K562 (cell line): Measurements from ENCODE around the gene BCAN. TPM values are rescaled to one million over a fixed set of nuclear protein-coding genes. Genes with fewer than 3 reads are reported as not detected.

Experiments used
- CHD4 ChIP-seq: fragments of 200-600 bp; sonication (generic); IDR thresholded peaks from 3 replicates; pipeline ENCODE4 v1.6.1; 2012; ENCODE audit warnings: low read depth, mild to moderate bottlenecking, mixed read lengths, low read length, inconsistent platforms; ENCODE audit not compliant: insufficient read depth, insufficient replicate concordance, poor library complexity, severe bottlenecking
- DPF2 ChIP-seq: fragments of 450-650 bp; IDR thresholded peaks from 2 replicates; pipeline ENCODE4 v1.6.1; 2016
- FOXJ3 ChIP-seq: sonication (generic); formaldehyde crosslinking; IDR thresholded peaks from 2 replicates; pipeline ENCODE4 v1.4.0; 2020; ENCODE audit warnings: mild to moderate bottlenecking, missing genetic modification reagents
- HMBOX1 ChIP-seq: sonication (generic); IDR thresholded peaks from 2 replicates; pipeline ENCODE4 v1.6.1; 2016
- ID3 ChIP-seq, 2 experiments: fragments of 250-450 bp in 1 of 2; fragments of 450-650 bp in 1 of 2; sonication (Bioruptor Pico) in 1 of 2; IDR thresholded peaks; 2 replicates each; pipeline versions ENCODE4 v1.6.1 to v1.8.0; 2016 to 2021; ENCODE audit warnings: mild to moderate bottlenecking in 2 of 2, moderate library complexity in 2 of 2, missing compliant biosample characterization in 1 of 2, missing genetic modification characterization in 1 of 2
- NFE2L1 ChIP-seq: fragments of 450-650 bp; IDR thresholded peaks from 2 replicates; pipeline ENCODE4 v1.6.1; 2016; ENCODE audit warnings: missing genetic modification characterization, low read depth, mild to moderate bottlenecking, missing compliant biosample characterization, moderate library complexity, borderline replicate concordance
- NFRKB ChIP-seq: fragments of 450-650 bp; IDR thresholded peaks from 2 replicates; pipeline ENCODE4 v1.6.1; 2016; ENCODE audit warnings: low read depth
- POLR2H ChIP-seq: IDR thresholded peaks from 2 replicates; pipeline ENCODE4 v1.6.1; 2016; ENCODE audit warnings: missing genetic modification characterization, low read depth, mild to moderate bottlenecking, control low read depth, missing compliant biosample characterization, moderate library complexity
- ZBED1 ChIP-seq: IDR thresholded peaks from 2 replicates; pipeline ENCODE4 v1.6.1; 2014
- ZBTB26 ChIP-seq: fragments of 450-650 bp; formaldehyde crosslinking; IDR thresholded peaks from 2 replicates; pipeline ENCODE4 v1.4.0; 2022; ENCODE audit warnings: missing genetic modification characterization
- ZC3H11A ChIP-seq: IDR thresholded peaks from 2 replicates; pipeline ENCODE4 v1.6.1; 2012; ENCODE audit warnings: low read depth, low read length, improper control_type of control experiment
- ZNF12 ChIP-seq: sonication (generic); formaldehyde crosslinking; IDR thresholded peaks from 2 replicates; pipeline ENCODE4 v1.4.0; 2020; ENCODE audit warnings: mild to moderate bottlenecking, missing genetic modification reagents
- ZNF140 ChIP-seq: fragments of 250-450 bp; sonication (Bioruptor Pico); IDR thresholded peaks from 2 replicates; pipeline ENCODE4 v1.8.0; 2021; ENCODE audit warnings: moderate library complexity, mild to moderate bottlenecking, inconsistent platforms
- polyA plus RNA-seq, 8 experiments: library from polyadenylated mRNA; depleted of rRNA in 4 of 8; stranded (reverse) in 5 of 8; unstranded in 3 of 8; fragments of >200 nt; fragmentation: Nextera tagmentation in 2 of 8; fragmentation: Illumina TruSeq in 1 of 8; extraction: Ambion mirVana in 2 of 8; extraction: Trizol in 1 of 8; gene quantifications; 2 replicates each; pipeline versions ENCODE4 v1.2.1 to v1.2.3, GENCODE V29; 2011 to 2014; ENCODE audit warnings: inconsistent platforms in 1 of 8, missing spikeins in 1 of 8
- total RNA-seq, 7 experiments: library from RNA; depleted of rRNA in 6 of 7; stranded (reverse); fragments of >200 nt in 6 of 7; fragmentation: Illumina TruSeq in 2 of 7; extraction: Trizol in 2 of 7; gene quantifications; 2 replicates each; pipeline versions ENCODE4 v1.2.1 to v1.2.3, GENCODE V29; 2011 to 2021; ENCODE audit warnings: low replicate concordance in 1 of 7
- TF ChIP-seq, protein P1 (sequence below), 2 experiments: fragments of 450-650 bp; formaldehyde crosslinking in 1 of 2; IDR thresholded peaks; 2 replicates each; pipeline versions ENCODE4 v1.4.0 to v1.6.1; 2014 to 2020; ENCODE audit warnings: mild to moderate bottlenecking in 2 of 2, borderline replicate concordance in 1 of 2, low read depth in 1 of 2

Gene BCAN
- total and polyA plus RNA-seq, 9 of the 15 experiments (the other 6 are each of a cell fraction or from before 2014, with no cell fraction given), result 0.04 to 0.33 (median 0.14) TPM; not detected in 5

DNA sequence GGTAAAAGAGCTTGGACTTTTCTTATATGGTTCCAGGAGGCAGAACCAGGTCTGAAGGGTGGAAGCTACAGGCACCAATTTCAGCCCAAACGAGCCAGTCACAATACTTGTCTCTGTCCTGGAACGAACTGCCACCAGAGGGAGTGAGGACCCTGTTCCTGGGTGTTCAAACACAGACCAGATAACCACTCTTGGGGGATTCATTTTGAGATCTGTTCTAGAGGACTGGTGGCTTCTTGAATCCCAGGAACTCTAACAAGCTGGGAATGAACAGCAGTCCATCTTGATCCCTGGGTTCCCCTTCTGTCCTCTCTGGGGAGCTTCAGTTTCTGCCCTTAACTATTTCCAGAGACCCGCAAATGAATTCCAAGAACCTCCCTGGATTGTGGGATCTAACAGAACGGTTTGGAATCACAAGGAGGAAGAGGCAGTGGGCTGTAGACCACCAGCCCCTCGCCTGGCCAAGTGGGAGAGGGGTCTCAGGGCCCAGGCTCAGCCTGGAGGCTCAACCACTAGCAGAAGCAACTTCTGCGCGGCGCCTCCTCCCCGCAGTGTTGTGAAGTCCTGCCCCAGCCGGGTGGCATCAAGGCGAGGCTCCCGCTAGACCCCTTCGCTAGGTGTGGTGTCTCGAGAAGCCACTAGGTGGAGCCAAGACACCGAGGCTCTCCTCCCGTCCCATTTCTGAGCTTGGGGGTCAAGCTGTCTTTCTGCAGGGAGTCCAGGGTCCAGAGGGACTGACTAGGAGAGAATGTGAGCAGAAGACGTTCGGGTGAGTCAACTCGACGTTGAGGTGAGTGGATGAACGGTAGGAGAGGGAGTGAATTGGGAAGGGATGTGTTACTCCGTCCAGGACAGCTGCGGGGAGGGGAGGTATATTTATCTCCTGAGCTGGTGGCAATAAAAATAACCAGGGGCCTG, 47.4 kb downstream of the BCAN start (continued):
- TF ChIP-seq, protein P1, sequence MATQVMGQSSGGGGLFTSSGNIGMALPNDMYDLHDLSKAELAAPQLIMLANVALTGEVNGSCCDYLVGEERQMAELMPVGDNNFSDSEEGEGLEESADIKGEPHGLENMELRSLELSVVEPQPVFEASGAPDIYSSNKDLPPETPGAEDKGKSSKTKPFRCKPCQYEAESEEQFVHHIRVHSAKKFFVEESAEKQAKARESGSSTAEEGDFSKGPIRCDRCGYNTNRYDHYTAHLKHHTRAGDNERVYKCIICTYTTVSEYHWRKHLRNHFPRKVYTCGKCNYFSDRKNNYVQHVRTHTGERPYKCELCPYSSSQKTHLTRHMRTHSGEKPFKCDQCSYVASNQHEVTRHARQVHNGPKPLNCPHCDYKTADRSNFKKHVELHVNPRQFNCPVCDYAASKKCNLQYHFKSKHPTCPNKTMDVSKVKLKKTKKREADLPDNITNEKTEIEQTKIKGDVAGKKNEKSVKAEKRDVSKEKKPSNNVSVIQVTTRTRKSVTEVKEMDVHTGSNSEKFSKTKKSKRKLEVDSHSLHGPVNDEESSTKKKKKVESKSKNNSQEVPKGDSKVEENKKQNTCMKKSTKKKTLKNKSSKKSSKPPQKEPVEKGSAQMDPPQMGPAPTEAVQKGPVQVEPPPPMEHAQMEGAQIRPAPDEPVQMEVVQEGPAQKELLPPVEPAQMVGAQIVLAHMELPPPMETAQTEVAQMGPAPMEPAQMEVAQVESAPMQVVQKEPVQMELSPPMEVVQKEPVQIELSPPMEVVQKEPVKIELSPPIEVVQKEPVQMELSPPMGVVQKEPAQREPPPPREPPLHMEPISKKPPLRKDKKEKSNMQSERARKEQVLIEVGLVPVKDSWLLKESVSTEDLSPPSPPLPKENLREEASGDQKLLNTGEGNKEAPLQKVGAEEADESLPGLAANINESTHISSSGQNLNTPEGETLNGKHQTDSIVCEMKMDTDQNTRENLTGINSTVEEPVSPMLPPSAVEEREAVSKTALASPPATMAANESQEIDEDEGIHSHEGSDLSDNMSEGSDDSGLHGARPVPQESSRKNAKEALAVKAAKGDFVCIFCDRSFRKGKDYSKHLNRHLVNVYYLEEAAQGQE (IDR thresholded peaks at IDR 0.05; ENCODE audit: borderline replicate concordance), result peak; percentile 95
- TF ChIP-seq, protein P1 (CRISPR knock-in tag; IDR thresholded peaks at IDR 0.05; ENCODE audit: low read depth), result no peak
- TF ChIP-seq NFE2L1 (tag) (no peak), DPF2 (no peak), ZNF12 (CRISPR knock-in tag) (no peak), ZNF140 (no peak), ZBTB26 (CRISPR knock-in tag) (no peak), ZC3H11A (no peak), HMBOX1 (0 out of 2 replicates have a peak, but pooled peaks have one; percentile 24), ZBED1 (no peak), ID3 (CRISPR knock-in tag; IDR thresholded peaks at IDR 0.05) (no peak), ID3 (tag; IDR thresholded peaks at IDR 0.05) (no peak), FOXJ3 (CRISPR knock-in tag) (no peak), CHD4 (no peak), NFRKB (no peak), POLR2H (tag) (no peak)
